ENCODE measurements around the gene MPP2. TPM values are rescaled to one million over a fixed set of nuclear protein-coding genes. Genes with fewer than 3 reads are reported as not detected.

Gene MPP2
- total and polyA plus RNA-seq, 9 of the 15 experiments (the other 6 are each of a cell fraction or from before 2014, with no cell fraction given), result 0.04 to 1.0 (median 0.24) TPM

GRCh38 chr17:43832976-43833829 lies 74.1 kb downstream of the MPP2 start, which contains the start of gene MPP3 (continued):
- no peak for TF ChIP-seq ZHX1 (conservative IDR thresholded peaks at IDR 0.05; ENCODE audit: low read length)
- TF ChIP-seq SIN3B (IDR thresholded peaks at IDR 0.05; ENCODE audit: low read depth), result peak; percentile 31; the same call in 1 of the 2 replicates
- peak; percentile 84 for TF ChIP-seq VEZF1 (CRISPR knock-in tag; IDR thresholded peaks at IDR 0.05)
- no peak for TF ChIP-seq MLX (CRISPR knock-in tag; conservative IDR thresholded peaks at IDR 0.05)
- TF ChIP-seq HMGN3 (IDR thresholded peaks at IDR 0.05; ENCODE audit: borderline replicate concordance, extremely low read depth, insufficient read length, low read depth, low read length), result peak; percentile 35
- no peak for TF ChIP-seq NR2C2 (CRISPR knock-in tag; IDR thresholded peaks at IDR 0.05)
- TF ChIP-seq NR2C2 (tag; IDR thresholded peaks at IDR 0.05), result no peak
- no peak for TF ChIP-seq POLR2AphosphoS2 (IDR thresholded peaks at IDR 0.05; ENCODE audit: low read length)
- TF ChIP-seq ZBTB26 (CRISPR knock-in tag; IDR thresholded peaks at IDR 0.05), result no peak
- TF ChIP-seq CREB1 (IDR thresholded peaks at IDR 0.05), result peak; percentile 54; the same call in 1 of the 2 replicates
- no peak for TF ChIP-seq CREB1 (CRISPR knock-in tag; IDR thresholded peaks at IDR 0.05)
- 0 out of 4 replicates have a peak, but pooled peaks of 1 of the 2 experiments have one; percentile 50 for TF ChIP-seq NONO (IDR thresholded peaks at IDR 0.05; ENCODE audit: low read depth in 2 of 2, low read length in 1 of 2)
- TF ChIP-seq KDM5B (IDR thresholded peaks at IDR 0.05; ENCODE audit: insufficient replicate concordance, low read depth, low read length), result peak; percentile 50
- TF ChIP-seq ZNF655 (CRISPR knock-in tag; IDR thresholded peaks at IDR 0.05), result no peak
- TF ChIP-seq ETV1 (tag; conservative IDR thresholded peaks at IDR 0.05; ENCODE audit: low read depth), result no peak
- peak; percentile 16 to 71 for TF ChIP-seq E2F6 (IDR thresholded peaks at IDR 0.05; ENCODE audit: borderline replicate concordance in 1 of 2, extremely low read depth in 1 of 2, insufficient read depth in 1 of 2, insufficient read length in 1 of 2, low read depth in 1 of 2, low read length in 1 of 2, poor library complexity in 1 of 2, severe bottlenecking in 1 of 2)

Data from K562 (cell line).